ENCODE measurements around the gene WDR41.

The WDR41 gene

DNA sequence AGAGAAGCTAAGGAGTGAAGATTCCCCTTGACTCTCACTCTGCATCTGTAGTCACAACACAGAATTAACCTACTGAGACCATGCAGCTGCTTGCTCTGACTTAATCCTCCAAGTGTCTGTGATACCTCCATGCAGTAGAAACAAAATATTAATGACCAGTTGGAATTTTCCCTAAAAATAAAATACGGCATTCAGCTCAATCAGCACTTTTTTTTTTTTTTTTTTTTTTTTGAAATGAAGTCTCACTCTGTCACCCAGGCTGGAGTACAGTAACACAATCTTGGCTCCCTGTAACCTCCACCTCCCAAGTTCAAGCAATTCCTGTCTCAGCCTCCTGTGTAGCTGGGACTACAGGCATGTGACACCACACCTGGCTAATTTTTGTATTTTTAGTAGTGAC lies 48.4 kb downstream of the WDR41 start:
- DNase-seq, result no peak

DNA sequence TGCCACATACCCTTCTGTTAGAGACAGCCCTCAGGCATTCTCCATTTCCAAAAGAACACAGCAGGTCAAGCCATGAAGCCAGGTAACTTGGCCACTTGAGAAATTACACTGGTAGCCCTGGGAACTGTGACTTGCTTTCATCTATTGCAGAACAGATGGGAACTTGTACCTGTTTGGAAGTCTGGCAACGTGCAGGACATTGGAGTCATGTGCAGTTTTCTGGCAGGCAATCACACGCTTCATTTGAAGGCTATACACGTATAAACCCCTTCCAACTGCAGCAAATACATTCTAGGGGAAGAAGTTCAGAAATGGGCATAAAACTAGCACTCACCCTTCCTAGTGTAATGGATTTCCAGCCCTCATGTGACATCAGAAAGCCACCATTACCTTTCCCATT lies 54.0 kb downstream of the WDR41 start:
- no peak for DNase-seq

DNA sequence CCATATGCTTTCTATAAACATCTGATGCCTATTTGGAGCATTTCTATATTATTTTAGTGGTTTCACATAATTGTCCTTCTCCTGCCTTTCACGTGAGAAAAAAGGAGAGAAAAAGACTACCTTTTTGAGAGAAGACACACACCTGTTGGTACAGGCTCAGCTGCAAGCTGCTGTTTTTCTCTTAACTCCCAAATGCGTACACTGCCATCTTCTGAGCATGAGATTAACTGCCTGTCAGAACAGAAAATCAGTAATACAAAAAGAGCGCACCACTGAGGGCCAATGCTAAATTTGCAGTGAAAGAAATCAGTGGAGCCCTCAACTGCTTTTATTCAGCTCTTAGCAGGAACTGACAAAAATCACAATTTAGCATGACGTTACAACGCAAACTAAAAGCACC lies 54.9 kb downstream of the WDR41 start:
- no peak for DNase-seq

DNA sequence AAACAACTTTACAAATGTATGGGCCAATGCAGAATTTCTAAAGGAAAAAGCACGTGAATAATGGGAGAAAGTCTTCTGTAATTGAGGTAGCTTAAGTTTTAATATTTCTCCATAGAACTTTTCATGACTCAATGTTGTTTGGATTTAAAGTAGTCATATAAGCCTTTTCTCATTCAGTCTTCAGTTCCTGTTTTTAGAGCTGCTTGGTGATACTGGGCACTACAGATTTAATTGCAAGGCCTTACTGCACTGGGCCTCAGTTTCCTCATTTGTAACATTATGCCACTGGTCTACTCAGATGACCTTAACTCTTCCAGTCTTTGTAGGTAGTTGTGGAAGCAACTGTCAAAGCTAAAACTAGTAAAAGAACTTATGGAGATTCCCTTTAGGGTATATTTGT lies 60.4 kb downstream of the WDR41 start:
- no peak for DNase-seq

DNA sequence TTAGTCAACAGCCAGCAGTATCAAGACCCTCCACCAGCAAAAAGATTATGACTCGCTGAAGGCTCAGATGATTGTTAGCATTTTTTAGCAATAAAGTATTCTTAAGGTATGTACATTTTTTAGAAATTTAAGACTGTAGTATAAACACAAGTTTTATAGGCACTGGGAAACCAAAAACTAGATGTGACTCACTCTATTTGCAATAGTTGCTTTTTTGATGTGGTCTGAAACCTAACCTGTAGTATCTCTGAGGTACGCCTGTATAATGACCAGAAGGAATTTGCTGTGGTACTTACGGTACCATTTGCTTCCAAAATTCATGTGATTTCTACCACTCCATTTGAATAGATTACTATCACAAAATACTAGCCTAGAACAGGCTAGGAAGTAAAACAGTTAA lies 60.8 kb downstream of the WDR41 start:
- no peak for DNase-seq

DNA sequence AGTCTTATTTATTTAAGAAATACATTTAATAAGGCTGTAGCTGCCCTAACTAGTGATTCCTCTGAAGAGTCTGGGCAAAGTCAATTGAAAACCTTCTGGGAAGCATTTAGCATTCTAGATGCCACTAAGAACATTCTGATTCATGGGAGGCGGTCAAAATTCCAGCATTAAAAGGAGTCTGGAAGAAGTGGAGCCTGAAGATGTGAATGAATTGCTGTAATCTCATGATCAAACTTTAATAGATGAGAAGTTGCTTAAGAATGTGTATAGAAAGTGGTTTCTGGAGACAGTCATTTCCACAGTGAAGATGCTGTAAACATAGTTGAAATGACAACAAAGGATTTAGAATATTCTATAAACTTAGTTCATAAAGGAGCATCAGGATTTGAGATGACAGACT lies 61.4 kb downstream of the WDR41 start:
- no peak for DNase-seq

DNA sequence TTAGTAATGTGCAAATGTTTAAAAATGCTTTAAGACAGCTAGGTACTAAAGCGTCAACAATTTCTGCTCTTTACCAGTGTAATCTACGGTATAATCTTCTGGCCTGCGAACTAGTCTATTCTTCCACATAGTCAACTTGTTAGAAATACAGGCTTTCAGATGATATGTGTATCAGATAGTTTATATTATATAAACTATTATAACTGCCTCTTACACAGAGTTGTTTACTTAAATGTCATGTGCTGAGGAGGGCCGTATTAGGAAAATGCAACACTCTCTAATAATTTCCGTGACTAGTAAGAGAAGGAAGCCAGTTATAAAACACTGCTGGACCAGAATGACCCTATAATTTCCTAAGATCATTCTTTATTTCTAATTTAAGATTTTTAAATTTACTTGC lies 63.6 kb downstream of the WDR41 start:
- no peak for DNase-seq

DNA sequence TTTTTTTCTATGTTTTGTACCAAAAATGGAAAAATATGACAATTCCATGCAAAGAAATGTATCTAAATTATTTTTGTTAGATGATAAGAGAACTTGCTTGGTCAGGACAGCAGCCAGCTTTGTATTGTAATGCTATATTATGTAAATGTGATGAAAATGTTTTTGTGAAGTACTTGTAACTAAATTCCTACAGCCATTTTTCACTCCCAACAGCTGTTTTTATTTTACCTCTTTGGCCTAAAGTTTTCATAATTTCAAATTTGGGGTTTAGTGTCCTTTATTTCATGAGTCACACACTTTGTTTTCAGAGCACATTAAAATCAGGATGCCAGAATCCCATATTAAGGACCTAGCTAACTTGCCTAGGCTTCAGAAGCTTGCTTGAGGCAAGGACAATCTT lies 64.1 kb downstream of the WDR41 start:
- no peak for DNase-seq

DNA sequence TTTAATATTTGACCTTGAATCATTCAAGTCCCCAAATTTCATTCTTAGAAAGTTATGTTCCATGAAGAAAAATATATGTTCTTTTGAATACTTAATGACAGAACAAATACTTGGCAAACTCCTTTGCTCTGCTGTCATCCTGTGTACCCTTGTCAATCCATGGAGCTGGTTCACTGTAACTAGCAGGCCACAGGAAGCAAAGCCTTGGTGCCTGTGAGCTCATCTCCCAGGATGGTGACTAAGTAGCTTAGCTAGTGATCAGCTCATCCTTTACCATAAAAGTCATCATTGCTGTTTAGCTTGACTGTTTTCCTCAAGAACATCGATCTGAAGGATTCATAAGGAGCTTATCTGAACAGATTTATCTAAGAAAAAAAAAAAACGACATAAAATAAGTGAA lies 65.4 kb downstream of the WDR41 start:
- no peak for DNase-seq

DNA sequence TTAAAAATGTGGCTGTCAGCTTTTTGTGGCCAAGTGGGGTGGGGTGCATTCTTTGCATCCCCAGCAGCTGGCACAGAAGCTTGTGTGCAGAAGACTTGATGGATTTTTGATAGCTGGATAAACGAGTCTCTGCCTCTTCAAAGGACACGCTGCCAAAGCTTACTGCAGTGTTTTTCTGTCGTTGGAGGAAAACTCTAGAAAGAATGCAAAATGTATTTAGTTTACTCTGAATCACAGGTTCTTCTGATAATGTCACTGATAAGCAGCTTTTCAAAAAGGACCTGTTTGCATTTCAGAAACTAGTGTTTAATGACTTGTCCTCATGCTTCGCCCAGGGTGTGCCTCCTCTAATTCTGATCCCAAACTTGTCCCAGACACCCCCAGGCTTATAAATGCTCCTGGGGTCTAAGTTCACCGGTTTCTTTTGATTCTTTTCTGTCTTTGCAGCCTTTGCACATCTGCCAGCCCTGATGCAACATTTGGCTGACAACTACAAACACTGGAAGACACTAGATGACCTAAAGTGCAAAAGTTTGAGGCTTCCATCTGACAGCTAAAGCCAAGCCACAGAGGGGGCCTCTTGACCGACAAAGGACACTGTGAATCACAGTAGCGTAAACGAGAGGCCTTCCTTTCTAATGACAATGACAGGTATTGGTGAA lies 66.0 kb downstream of the WDR41 start:
- DNase-seq, result no peak

DNA sequence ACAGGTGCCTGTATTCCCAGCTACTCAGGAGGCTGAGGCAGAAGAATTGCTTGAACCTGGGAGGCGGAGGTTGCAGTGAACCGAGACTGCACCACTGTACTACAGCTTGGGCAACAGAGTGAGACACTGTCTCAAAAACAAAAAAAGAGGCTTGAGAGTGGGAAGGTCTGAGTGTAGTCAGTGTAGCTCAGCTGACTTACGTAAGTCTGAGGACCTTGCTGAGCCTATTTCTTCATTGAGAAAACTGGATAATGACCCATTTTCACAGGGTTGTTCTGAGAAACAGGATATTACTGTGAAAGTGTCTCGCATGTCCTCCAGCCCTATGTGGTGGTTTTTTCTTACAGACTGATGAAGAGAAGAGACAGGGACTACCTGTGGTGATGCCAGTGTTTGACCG lies 66.7 kb downstream of the WDR41 start:
- no peak for DNase-seq

DNA sequence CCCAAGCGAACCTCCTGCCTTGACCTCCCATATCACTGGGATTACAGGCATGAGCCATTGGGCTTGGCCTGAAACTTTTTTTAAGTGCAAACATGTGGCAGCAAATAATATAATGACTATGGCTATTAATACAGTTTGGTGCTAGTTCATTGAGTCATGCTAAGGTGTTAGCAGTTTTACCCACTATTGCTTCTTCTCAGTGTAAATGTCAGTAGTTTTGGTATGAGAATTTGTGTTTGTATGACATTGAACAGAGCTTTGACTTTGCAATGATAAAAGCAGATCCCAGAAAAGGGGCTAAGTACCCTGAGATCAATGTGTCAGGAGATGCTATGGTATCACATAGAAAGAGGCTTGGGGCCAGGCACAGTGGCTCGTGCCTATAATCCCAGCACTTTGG lies 67.2 kb downstream of the WDR41 start:
- no peak for DNase-seq

DNA sequence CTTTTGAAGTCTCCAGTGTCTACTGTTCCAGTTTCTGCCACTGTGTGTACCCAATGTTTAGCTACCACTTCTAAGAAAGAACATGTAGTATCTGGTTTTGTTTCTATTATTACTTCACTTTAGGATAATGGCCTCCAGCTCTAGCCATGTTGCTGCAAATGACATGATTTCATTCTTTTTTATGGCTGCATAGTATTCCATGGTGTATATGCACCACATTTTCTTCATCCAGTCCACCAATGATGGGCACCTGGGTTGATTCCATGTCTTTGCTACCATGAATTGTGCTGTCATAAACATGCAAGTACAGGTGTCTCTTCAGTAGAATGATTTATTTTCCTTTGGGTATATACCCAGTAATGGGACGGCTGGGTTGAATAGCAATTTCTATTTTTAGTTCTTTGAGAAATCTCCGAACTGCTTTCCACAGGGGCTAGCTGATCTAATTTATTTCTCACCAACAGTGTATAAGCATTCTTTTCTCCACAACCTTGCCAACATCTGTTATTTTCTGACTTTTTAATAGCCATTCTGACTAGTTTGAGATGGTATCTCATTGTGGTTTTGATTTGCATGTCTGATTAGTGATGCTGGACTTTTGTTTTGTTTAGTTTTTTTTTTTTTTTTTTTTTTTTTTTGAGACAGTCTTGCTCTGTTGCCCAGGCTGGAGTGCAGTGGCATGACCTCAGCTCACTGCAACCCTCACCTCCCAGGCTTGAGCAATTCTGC lies 68.9 kb downstream of the WDR41 start:
- no peak for DNase-seq

DNA sequence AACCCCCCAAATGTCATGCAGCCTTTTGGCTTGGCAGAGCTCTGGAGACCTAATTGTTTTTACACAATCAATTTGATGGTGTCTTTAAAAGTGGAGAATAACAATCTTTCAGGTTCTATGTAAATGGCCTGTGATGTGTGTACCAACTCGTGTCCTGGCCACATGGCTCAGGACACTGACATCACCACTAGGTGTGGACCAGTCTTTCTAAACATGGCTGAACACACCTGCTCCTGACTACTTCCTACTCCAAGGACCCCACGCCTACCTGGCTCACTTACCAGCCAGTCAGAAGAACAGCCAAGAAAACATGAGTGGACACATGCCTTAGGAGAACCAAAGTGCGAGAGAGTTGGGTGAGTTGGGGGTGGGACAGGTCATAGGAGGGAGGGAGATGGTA lies 71.2 kb downstream of the WDR41 start:
- DNase-seq, result no peak

DNA sequence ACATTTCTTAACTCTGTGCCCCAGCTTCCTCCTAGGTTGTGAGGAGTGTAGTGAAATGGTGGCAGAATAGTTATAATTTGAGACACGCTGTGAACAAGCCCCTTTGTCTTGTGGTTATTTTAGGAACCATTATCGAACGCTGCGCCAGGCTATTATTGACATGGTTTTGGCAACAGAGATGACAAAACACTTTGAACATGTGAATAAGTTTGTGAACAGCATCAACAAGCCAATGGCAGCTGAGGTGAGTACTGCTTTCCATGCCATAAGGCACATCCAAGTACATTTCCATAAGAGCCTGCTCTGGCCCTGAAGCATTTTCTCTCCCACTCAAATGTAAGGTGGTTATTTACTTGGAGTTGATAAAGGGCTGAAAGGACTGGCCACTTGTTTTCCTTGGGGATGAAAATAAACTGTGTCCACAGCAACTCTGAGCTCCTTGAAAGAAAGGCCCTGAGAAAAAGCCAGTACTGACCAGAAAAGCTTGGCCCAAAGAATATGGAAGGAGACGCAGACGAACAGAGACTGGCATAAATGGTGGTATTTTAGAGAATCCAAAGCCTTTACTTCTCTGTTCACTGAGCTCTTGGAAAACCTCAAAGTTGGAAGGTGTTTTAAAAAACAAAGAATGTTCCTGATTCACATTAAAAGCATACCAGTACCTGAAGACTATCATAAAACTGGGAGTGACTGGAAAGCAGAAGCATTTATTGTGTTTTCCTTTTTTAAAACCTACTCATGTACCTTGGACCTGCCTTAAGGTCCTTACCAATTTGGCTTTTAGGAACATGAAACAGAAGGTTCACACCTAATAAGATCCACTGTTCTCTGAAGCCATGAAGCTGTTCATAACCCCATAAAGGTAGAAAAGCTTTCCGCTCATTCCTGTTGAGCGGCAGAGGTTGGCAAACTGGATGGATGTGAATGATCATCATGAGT lies 72.2 kb downstream of the WDR41 start:
- no peak for DNase-seq

DNA sequence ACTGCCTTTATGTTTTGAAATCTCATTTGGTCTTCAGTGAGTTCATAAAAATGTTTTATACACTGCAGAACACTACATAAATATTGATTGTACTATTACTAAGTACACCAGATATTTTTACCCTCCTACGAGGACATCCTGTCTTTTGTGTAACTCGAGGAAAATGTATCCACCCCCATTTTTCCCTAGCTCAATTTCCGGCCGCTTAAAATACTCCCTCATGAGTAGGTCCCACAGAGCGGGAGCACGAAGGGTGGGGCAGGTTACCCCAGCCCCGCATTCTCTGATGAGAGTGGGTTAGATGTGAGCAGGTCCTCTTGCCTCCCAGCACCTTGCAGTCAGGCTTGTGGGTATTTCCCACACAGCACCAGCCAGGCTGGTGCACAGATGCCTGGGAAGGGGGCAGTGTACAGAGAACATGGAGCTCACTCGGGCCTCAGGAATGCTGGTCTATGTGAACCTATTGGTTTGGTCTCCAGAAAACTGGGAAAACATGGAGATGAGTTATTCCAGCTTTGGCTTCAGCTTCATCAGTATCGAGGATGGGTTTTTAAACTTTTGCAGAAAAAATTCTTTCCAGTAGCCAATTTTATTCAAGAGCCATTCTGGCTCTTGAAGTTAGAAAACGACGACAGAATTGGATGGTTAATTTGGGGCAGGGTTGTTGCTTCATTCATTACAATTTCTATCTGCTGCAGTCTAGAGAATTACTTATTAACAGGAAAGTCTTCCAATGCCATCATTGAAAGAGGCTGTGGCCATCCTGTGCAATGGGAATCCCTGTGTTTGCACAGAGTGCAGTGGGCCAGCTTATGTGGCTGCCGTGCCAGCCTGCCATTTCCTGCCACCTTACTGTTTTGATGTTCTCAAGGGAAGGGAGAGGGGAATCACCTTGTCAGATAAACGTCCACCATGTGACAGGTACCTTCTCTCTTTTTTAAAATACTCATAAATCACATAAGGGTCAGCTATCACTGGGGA lies 73.2 kb downstream of the WDR41 start:
- no peak for DNase-seq

DNA sequence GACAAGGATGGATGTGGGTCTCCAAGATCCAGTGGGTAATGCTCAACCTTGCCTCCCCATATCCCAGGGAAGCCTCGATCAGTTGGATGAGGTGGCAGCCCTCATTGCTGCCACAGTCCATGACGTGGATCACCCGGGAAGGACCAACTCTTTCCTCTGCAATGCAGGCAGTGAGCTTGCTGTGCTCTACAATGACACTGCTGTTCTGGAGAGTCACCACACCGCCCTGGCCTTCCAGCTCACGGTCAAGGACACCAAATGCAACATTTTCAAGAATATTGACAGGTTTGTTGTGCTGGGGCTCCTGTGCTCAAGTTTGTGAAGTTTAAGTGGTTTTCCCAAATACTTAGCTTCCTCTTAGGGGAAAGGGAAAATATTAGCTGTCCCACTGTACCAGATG lies 74.0 kb downstream of the WDR41 start:
- no peak for DNase-seq

DNA sequence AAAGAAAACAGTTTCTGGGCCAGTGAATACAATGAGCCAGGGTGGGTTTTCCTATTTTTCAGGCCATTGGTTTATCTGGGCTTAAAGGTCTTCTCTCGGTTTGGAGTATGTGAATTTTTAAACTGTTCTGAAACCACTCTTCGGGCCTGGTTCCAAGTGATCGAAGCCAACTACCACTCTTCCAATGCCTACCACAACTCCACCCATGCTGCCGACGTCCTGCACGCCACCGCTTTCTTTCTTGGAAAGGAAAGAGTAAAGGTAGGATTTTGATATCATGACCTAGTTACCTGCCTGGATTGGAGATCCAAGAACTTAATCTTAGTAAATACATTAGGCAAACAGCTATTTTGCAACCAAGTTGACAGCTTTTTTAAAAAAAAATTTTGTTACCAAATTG lies 79.1 kb downstream of the WDR41 start:
- no peak for DNase-seq

DNA sequence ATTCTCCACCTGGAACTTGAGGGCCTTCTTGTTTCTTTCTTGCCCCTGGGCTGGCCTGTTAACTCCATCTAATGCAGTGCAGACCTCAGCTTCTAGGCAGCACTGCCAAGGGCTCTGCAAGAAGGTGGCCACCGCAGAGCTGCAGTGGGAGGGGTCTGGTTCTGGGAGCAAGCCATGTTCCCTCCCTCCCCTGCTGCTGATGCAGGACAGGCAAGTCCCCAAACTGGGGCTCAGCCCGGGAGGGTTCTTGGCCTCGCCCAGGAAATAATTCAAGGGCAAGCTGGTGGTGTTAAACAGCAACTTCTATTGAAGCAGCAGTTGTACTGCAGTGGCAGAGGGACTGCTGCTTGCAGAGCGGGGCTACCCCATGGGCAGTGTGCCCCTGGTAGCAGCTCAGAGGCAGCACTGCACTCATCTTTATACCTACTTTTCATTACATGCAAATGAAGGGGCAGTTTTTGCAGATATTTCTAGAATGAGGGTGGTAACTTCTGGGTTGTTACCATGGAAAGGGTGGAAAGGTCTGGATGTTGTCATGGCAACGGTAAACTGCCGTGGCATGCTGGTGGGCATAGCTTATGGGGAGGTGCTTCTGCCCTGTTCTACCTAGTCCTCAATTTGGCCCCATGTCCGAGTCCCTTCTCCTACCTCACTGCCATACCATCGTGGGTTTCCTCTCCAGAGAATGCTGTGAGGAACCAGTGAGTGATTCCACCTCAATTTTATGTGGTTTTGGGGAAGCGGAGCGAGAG lies 82.1 kb downstream of the WDR41 start:
- no peak for DNase-seq

DNA sequence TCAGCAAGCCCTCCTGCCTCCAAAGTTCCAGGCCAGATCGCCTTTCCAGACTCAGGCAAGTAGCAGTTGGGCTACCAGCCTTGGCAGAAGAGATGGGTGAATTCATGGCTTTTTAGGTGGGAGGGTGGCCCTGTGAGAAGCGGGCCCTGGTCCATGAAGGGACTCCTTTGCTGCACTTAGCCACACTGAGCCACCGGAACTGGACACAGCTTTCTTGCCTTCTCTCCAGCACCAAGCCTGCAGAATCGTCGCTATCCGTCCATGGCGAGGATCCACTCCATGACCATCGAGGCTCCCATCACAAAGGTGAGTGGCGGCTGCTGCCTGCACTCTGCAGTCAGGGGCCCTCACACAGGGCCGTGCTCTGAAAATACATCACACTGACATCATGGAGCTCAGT lies 85.0 kb downstream of the WDR41 start:
- DNase-seq, result no peak

DNA sequence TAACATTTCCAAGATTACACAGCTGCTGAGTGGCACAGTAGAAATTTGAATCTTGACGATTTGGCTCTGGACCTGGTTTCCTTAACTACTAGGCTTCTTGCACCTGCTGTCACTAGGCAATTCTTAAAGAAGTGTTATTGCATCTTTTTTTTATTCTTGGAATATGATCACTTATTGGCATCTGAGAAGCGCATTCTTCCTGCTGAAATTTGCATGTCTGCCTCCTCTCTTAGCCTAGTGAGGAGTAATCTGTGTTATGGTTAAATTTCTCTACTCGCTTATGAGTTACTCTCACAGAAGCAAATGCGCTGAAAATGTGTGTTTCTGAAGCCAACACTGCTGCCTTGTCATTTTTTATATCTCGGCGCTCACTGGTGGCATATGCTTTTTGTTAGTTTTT lies 89.3 kb downstream of the WDR41 start:
- no peak for DNase-seq

DNA sequence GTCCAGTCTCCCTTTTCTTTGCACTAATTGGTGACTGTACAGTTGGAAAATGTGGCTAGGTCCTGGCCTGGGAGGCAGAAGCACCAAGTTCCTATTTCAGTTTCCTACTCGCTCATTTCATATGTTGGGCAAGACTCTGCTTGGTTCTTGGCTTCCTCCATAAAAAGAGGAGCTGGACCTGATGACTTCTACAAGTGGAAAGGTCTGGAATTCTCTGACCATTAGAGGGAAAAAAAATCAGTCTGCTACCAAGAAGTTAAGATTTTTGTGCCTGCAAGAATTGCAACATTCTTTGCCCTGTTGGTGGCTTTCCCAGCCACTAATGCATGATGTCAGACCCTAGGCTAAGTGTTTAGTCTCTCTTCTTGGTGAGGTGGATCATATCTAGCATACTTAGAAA lies 91.5 kb downstream of the WDR41 start:
- no peak for DNase-seq
